HL-60 (cell line): Measurements from ENCODE around the gene NPVF.

Experiments
- CTCF ChIP-seq: IDR thresholded peaks from one replicate; pipeline ENCODE4 v1.5.1; 2011; ENCODE audit warnings: low read length, control low read depth, inconsistent platforms; ENCODE audit not compliant: insufficient read depth
- POLR2AphosphoS5 ChIP-seq: IDR thresholded peaks from 2 replicates; pipeline ENCODE4 v1.6.1; 2012; ENCODE audit warnings: low read depth

GRCh38 chr7:25189197-25189596, 39.1 kb downstream of the NPVF start:
- no peak for TF ChIP-seq CTCF
- TF ChIP-seq POLR2AphosphoS5: no peak
